ENCODE measurements around the gene RSF1.

- TF ChIP-seq, protein P1, sequence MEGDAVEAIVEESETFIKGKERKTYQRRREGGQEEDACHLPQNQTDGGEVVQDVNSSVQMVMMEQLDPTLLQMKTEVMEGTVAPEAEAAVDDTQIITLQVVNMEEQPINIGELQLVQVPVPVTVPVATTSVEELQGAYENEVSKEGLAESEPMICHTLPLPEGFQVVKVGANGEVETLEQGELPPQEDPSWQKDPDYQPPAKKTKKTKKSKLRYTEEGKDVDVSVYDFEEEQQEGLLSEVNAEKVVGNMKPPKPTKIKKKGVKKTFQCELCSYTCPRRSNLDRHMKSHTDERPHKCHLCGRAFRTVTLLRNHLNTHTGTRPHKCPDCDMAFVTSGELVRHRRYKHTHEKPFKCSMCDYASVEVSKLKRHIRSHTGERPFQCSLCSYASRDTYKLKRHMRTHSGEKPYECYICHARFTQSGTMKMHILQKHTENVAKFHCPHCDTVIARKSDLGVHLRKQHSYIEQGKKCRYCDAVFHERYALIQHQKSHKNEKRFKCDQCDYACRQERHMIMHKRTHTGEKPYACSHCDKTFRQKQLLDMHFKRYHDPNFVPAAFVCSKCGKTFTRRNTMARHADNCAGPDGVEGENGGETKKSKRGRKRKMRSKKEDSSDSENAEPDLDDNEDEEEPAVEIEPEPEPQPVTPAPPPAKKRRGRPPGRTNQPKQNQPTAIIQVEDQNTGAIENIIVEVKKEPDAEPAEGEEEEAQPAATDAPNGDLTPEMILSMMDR (IDR thresholded peaks at IDR 0.05): no peak
- no peak for TF ChIP-seq POLR2A (IDR thresholded peaks at IDR 0.05)
Measured at GRCh38 chr11:77750394-77751156, 69.9 kb downstream of the RSF1 start.
